ENCODE data around the gene EYA3. TPM values are rescaled to one million over a fixed set of nuclear protein-coding genes. Genes with fewer than 3 reads are reported as not detected.

The EYA3 gene
- total RNA-seq, 2 experiments from 2014 or later: 29.5 to 32.0 TPM

- no peak for DNase-seq
- Mint-ChIP-seq H3K4me3 (no peak overlapping the region), H3K27ac (no peak overlapping the region), H3K4me1 (peaks cover 51% of the 10 kb centered on the region), H3K9me3 (no peaks in the 10 kb centered on the region), H3K27me3 (no peaks in the 10 kb centered on the region), H3K36me3 (ENCODE audit: low read depth) (peaks cover 23% of the 10 kb centered on the region)
- ChIA-PET CTCF (interaction anchor here (0.7 to 0.8 kb wide), 3 partner anchors 32 to 201 kb away, joined by 3 read pairs; no protein-coding TSS in a partner anchor), POLR2A (interaction anchor here (0.9 to 1.5 kb wide), 2 partner anchors 29 to 32 kb away, joined by 3 to 5 read pairs; partner anchors contain the start of gene EYA3)
Observed at GRCh38 chr1:28058971-28059878, 29.2 kb downstream of the EYA3 start.

DNA sequence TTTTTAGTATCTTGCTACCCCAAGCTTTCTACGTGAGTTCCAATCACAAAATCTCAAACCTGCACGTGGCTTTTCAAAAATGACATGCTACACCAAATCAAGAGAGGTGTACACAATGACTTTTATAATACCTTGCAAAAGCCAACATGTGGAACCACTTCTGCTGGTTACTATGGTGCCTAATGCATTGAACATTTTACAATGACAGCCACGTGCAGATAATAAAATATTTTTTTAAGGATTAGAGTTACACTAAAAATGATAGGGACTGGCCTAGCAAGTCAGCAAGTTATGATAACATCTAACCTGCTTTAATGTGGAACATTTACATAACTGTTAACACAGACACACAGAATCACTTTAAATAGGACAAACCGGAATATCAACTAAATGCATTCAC is 30.2 kb downstream of the EYA3 start:
- Mint-ChIP-seq H3K9me3 (no peaks in the 10 kb centered on the region), H3K4me3 (no peak overlapping the region), H3K4me1 (peaks cover 50% of the 10 kb centered on the region), H3K27ac (no peak overlapping the region), H3K27me3 (no peaks in the 10 kb centered on the region), H3K36me3 (ENCODE audit: low read depth) (peaks cover 30% of the 10 kb centered on the region)
- no peak for DNase-seq
- POLR2A ChIA-PET: interaction anchor here (1.5 kb wide), 1 partner anchor 30 kb away, joined by 5 read pairs; the partner anchor contains the start of gene EYA3
- CTCF ChIA-PET: interaction anchor here (1.1 kb wide), 1 partner anchor 151 kb away, joined by 3 read pairs; no protein-coding TSS in a partner anchor

DNA sequence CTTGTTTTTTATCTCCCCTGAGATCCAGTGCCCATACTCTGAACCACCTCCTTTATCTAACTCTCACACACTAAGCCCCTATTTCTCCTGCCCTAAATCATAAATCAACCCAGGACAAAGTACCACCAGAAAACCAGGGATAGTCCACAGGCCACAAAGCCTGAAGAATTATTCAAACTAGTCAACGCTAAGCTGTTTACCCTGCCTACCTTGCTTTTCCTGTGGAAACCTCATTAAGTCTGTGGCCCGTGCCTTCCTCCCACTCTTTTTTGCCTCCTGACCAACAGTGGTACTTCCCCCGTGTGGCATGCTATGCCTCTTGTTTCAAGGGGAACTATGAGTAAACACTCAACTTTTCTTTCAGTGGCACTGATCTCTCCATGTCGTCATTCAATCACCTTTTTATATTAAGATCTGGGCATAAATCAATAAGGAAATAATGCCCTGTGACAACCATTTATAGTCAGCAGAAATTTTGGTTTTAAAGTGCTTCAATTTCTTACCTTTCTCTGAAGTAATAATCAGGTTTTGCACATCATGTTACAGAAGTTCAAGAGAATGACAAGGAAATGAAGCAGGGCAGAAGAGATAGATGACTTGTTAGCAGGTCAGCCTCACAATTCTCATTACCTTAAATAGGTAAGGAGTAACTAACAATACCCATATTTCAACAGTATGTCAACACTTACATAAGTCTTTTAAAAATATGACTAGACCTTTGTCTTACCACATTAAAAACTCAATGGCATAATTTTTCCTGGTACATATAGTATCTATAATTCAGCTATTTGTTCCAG is 32.1 kb downstream of the EYA3 start:
- Mint-ChIP-seq H3K4me3 (no peak overlapping the region), H3K4me1 (peaks cover 40% of the 10 kb centered on the region), H3K36me3 (ENCODE audit: low read depth) (peaks cover 37% of the 10 kb centered on the region), H3K9me3 (no peaks in the 10 kb centered on the region), H3K27me3 (no peaks in the 10 kb centered on the region), H3K27ac (peak overlapping the region; percentile 64)
- CTCF ChIA-PET: interaction anchor here (0.6 kb wide), 1 partner anchor 144 kb away, joined by 4 read pairs; no protein-coding TSS in a partner anchor
- peak; percentile 66 for DNase-seq
- POLR2A ChIA-PET: no interaction called here

DNA sequence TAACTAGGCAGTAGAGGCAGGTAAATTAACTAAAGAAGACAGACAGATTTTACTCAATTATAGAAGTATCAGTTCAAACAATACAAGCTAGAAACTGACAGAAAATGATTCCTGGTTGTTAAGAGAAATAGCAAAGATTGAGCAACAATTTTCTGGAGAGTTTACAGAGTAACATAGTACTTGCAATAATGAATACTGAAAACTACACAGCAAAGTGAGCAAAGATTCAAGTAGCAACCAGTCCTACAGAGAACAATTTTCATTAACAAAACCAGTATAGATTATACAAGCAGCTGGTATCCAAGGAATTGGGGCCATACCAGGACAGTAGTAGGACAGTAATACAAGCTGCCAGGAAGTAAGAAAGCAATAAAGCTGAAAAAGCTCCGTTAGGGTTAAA is 37.6 kb downstream of the EYA3 start:
- Mint-ChIP-seq H3K27ac (no peak overlapping the region), H3K4me1 (peaks cover 15% of the 10 kb centered on the region), H3K9me3 (no peaks in the 10 kb centered on the region), H3K36me3 (ENCODE audit: low read depth) (peaks cover 48% of the 10 kb centered on the region), H3K4me3 (no peak overlapping the region), H3K27me3 (no peaks in the 10 kb centered on the region)
- ChIA-PET CTCF (interaction anchor here (0.7 to 1.1 kb wide), 2 partner anchors 59 to 110 kb away, joined by 3 to 4 read pairs; no protein-coding TSS in a partner anchor), POLR2A (interaction anchor here (1.7 kb wide), 1 partner anchor 11 kb away, joined by 4 read pairs; no protein-coding TSS in a partner anchor)
- no peak for DNase-seq

DNA sequence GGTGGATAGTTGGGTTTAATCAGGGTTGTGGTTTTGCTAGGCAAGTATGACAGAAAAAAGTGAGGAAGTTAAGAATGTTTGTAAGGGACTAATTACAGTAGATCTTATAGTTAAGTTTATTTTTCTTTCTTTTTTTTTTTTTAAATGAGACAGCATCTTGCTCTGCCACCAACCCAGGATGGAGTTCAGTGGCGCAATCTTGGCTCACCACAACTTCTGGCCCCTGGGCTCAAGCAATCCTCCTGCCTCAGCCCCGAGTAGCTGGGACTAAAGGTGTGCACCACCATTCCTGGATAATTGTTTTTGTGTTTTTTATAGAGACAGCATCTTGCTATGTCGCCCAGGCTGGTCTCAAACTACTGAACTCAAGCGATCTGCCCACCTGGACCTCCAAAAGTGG is 41.7 kb downstream of the EYA3 start:
- peaks cover 35% of the 10 kb centered on the region for H3K36me3 Mint-ChIP-seq (ENCODE audit: low read depth)
- H3K9me3 Mint-ChIP-seq: no peaks in the 10 kb centered on the region
- H3K4me1 Mint-ChIP-seq: peaks cover 6% of the 10 kb centered on the region
- CTCF ChIA-PET: no interaction called here
- H3K4me3 Mint-ChIP-seq: no peak overlapping the region
- POLR2A ChIA-PET: interaction anchor here (1.0 kb wide), 1 partner anchor 369 kb away, joined by 3 read pairs; no protein-coding TSS in a partner anchor
- DNase-seq: no peak
- no peak overlapping the region for H3K27ac Mint-ChIP-seq
- H3K27me3 Mint-ChIP-seq: no peaks in the 10 kb centered on the region

DNA sequence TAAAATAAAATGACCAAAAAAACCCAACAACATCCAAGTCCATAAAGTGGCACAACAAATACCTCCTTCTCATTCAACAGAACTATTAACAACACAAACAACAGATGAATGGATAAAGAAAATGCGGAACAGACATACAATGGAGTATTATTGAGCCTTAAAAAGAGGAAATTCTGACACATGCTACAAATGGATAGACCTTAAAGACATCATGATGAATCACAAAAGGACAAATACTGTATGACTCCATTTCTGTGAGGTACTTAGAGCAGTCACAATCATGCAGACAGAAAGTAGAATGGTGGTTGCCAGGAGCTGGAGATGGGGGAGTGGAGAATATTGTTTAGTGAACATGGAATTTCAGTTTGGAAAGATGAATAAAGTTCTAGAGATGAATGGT is 42.6 kb downstream of the EYA3 start:
- Mint-ChIP-seq H3K4me3 (no peak overlapping the region), H3K4me1 (peaks cover 4% of the 10 kb centered on the region), H3K27ac (no peak overlapping the region), H3K9me3 (no peaks in the 10 kb centered on the region), H3K27me3 (no peaks in the 10 kb centered on the region), H3K36me3 (ENCODE audit: low read depth) (peaks cover 34% of the 10 kb centered on the region)
- DNase-seq: no peak
- ChIA-PET POLR2A (no interaction called here), CTCF (no interaction called here)

- ChIA-PET POLR2A (no interaction called here), CTCF (no interaction called here)
- Mint-ChIP-seq H3K36me3 (ENCODE audit: low read depth) (peaks cover 39% of the 10 kb centered on the region), H3K4me3 (no peak overlapping the region), H3K27ac (no peak overlapping the region), H3K27me3 (no peaks in the 10 kb centered on the region), H3K4me1 (no peaks in the 10 kb centered on the region), H3K9me3 (no peaks in the 10 kb centered on the region)
- no peak for DNase-seq
Observed at GRCh38 chr1:28044399-28044798, 44.0 kb downstream of the EYA3 start.

DNA sequence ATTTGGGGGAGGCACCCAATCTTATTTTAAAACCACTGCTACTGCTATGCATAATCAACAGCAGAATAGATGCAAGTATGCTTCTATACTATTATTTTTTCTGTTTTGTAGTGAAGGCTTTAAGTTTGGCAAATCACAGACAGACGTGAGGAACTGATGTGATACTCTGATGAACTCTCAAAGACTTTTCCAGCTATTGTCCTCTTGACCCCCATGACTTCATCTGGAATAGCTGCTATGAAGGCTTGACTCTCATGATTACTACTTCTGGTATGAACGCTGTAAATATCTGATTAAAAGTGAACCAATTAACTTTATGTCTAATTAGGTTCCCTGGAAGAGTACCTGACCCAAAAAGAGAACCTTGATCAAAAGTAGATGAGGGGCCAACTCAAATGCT is 49.1 kb downstream of the EYA3 start:
- Mint-ChIP-seq H3K9me3 (no peaks in the 10 kb centered on the region), H3K4me1 (no peaks in the 10 kb centered on the region), H3K4me3 (no peak overlapping the region), H3K27ac (no peak overlapping the region), H3K27me3 (no peaks in the 10 kb centered on the region), H3K36me3 (ENCODE audit: low read depth) (peaks cover 32% of the 10 kb centered on the region)
- ChIA-PET CTCF (interaction anchor here (0.9 kb wide), 1 partner anchor 52 kb away, joined by 3 read pairs; no protein-coding TSS in a partner anchor), POLR2A (interaction anchor here (1.0 kb wide), 1 partner anchor 13 kb away, joined by 3 read pairs; no protein-coding TSS in a partner anchor)
- no peak for DNase-seq

GRCh38 chr1:28037946-28038345 is 50.5 kb downstream of the EYA3 start:
- H3K27me3 Mint-ChIP-seq: no peaks in the 10 kb centered on the region
- no peak overlapping the region for H3K4me3 Mint-ChIP-seq
- no peaks in the 10 kb centered on the region for H3K9me3 Mint-ChIP-seq
- no peak overlapping the region for H3K27ac Mint-ChIP-seq
- H3K4me1 Mint-ChIP-seq: no peaks in the 10 kb centered on the region
- ChIA-PET POLR2A (no interaction called here), CTCF (interaction anchor here (0.7 kb wide), 1 partner anchor 16 kb away, joined by 3 read pairs; no protein-coding TSS in a partner anchor)
- peaks cover 32% of the 10 kb centered on the region for H3K36me3 Mint-ChIP-seq (ENCODE audit: low read depth)
- DNase-seq: no peak

GRCh38 chr1:28037206-28037605 is 51.2 kb downstream of the EYA3 start:
- no peak for DNase-seq
- Mint-ChIP-seq H3K4me3 (no peak overlapping the region), H3K4me1 (no peaks in the 10 kb centered on the region), H3K27me3 (no peaks in the 10 kb centered on the region), H3K9me3 (no peaks in the 10 kb centered on the region), H3K36me3 (ENCODE audit: low read depth) (peaks cover 27% of the 10 kb centered on the region), H3K27ac (no peak overlapping the region)
- ChIA-PET POLR2A (no interaction called here), CTCF (interaction anchor here (0.7 to 1.3 kb wide), 3 partner anchors 15 to 180 kb away, joined by 3 read pairs; partner anchors contain the start of gene EYA3)

DNA sequence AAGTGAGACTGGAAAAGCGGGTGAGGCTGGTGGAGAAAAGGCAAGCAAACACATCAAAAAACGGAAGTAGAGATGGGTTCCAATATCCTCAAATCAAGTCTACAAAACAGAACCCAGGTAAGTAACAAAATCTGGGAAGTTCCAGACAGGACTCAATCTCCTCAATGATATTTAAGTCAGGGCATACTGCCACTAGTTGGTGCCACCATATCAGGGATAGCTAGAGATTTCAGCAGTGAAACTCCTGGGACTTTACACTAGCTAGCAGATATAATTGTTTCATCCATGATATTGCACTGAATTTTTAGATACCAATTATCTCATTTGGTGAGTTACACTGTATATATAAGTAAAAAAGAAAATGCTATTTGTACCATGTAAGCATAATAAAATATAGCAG is 52.0 kb downstream of the EYA3 start:
- Mint-ChIP-seq H3K9me3 (no peaks in the 10 kb centered on the region), H3K36me3 (ENCODE audit: low read depth) (peaks cover 23% of the 10 kb centered on the region), H3K4me3 (no peak overlapping the region), H3K27ac (no peak overlapping the region), H3K4me1 (no peaks in the 10 kb centered on the region), H3K27me3 (no peaks in the 10 kb centered on the region)
- CTCF ChIA-PET: interaction anchor here (1.0 to 1.6 kb wide), 3 partner anchors 52 to 293 kb away, joined by 3 read pairs; partner anchors contain the start of genes EYA3 and MED18
- POLR2A ChIA-PET: interaction anchor here (0.7 kb wide), 1 partner anchor 201 kb away, joined by 3 read pairs; no protein-coding TSS in a partner anchor
- no peak for DNase-seq

DNA sequence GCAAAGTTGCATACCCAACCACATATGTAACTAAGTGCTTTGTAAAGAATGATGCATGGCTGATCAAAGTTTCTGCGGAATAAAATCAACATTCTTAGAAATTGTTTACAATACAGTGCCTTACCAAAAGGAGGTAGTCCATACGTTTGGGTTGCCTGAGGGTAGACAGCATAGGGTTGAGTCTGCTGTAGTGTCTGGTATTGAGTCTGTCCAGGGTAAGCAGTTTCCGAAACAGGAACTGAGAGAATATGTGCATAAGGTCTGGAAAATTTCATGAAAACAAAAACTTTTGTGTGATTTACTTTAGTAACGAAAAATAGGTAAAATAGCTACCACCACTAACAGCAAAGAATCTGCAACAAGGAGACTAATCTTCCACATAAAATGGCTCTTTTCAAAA is 53.0 kb downstream of the EYA3 start:
- POLR2A ChIA-PET: no interaction called here
- CTCF ChIA-PET: interaction anchor here (1.6 kb wide), 1 partner anchor 294 kb away, joined by 3 read pairs; the partner anchor contains the start of gene MED18

More for the DNA sequence above, 53.0 kb downstream of the EYA3 start:
- H3K9me3 Mint-ChIP-seq: no peaks in the 10 kb centered on the region
- H3K36me3 Mint-ChIP-seq (ENCODE audit: low read depth): peaks cover 21% of the 10 kb centered on the region
- H3K4me3 Mint-ChIP-seq: no peak overlapping the region
- no peaks in the 10 kb centered on the region for H3K4me1 Mint-ChIP-seq
- H3K27ac Mint-ChIP-seq: no peak overlapping the region
- no peak for DNase-seq
- no peaks in the 10 kb centered on the region for H3K27me3 Mint-ChIP-seq
